WTC11 (cell line): Measurements from ENCODE around the gene XRCC4. TPM values are rescaled to one million over a fixed set of nuclear protein-coding genes. Genes with fewer than 3 reads are reported as not detected.

Experiments
- CREB1 ChIP-seq: sonication (generic); formaldehyde crosslinking; IDR thresholded peaks from 2 replicates; pipeline ENCODE4 v1.8.0; 2023; ENCODE audit warnings: mild to moderate bottlenecking, missing genetic modification reagents
- ESRRA ChIP-seq: sonication (generic); formaldehyde crosslinking; IDR thresholded peaks from 2 replicates; pipeline ENCODE4 v1.8.1; 2022; ENCODE audit warnings: mild to moderate bottlenecking, missing genetic modification reagents, borderline replicate concordance
- NFE2L1 ChIP-seq: sonication (generic); formaldehyde crosslinking; IDR thresholded peaks from 2 replicates; pipeline ENCODE4 v1.8.1; 2023; ENCODE audit warnings: missing genetic modification reagents
- OVOL2 ChIP-seq: fragments of 250-450 bp; sonication (Bioruptor Pico); IDR thresholded peaks from 2 replicates; pipeline ENCODE4 v1.9.0; 2021; ENCODE audit warnings: mild to moderate bottlenecking, borderline replicate concordance
- STAT6 ChIP-seq: sonication (generic); formaldehyde crosslinking; conservative IDR thresholded peaks from 2 replicates; pipeline ENCODE4 v1.8.1; 2023; ENCODE audit warnings: mild to moderate bottlenecking, low read depth, missing genetic modification reagents, moderate library complexity
- TP53 ChIP-seq: sonication (generic); formaldehyde crosslinking; IDR thresholded peaks from 2 replicates; pipeline ENCODE4 v1.8.1; 2023; ENCODE audit warnings: mild to moderate bottlenecking, missing genetic modification reagents
- ZBTB21 ChIP-seq: sonication (generic); formaldehyde crosslinking; IDR thresholded peaks from 2 replicates; pipeline ENCODE4 v1.8.1; 2023; ENCODE audit warnings: mild to moderate bottlenecking, missing genetic modification reagents, borderline replicate concordance
- ZMAT4 ChIP-seq: fragments of 250-450 bp; sonication (Bioruptor Pico); IDR thresholded peaks from 2 replicates; pipeline ENCODE4 v1.9.0; 2021; ENCODE audit warnings: mild to moderate bottlenecking
- ZNF121 ChIP-seq: sonication (generic); formaldehyde crosslinking; IDR thresholded peaks from 2 replicates; pipeline ENCODE4 v1.8.0; 2023; ENCODE audit warnings: missing genetic modification reagents
- ZNF317 ChIP-seq: sonication (generic); formaldehyde crosslinking; IDR thresholded peaks from 2 replicates; pipeline ENCODE4 v1.8.1; 2023; ENCODE audit warnings: low read depth, mild to moderate bottlenecking, moderate library complexity, missing genetic modification reagents, borderline replicate concordance
- ZNF416 ChIP-seq: fragments of 250-450 bp; sonication (Bioruptor Pico); IDR thresholded peaks from 2 replicates; pipeline ENCODE4 v1.9.0; 2021; ENCODE audit warnings: mild to moderate bottlenecking, inconsistent platforms
- ZNF671 ChIP-seq: fragments of 250-450 bp; sonication (Bioruptor Pico); IDR thresholded peaks from 2 replicates; pipeline ENCODE4 v1.8.0; 2021; ENCODE audit warnings: mild to moderate bottlenecking
- total RNA-seq: library from RNA; stranded (reverse); gene quantifications from 3 replicates; pipeline ENCODE4 v1.2.3, GENCODE V29; 2021
- TF ChIP-seq, protein P1 (sequence below): fragments of 250-450 bp; sonication (Bioruptor Pico); IDR thresholded peaks from 2 replicates; pipeline ENCODE4 v2.1.2; 2022; ENCODE audit warnings: mild to moderate bottlenecking, moderate library complexity
- TF ChIP-seq, protein P2 (sequence below): sonication (generic); formaldehyde crosslinking; IDR thresholded peaks from 2 replicates; pipeline ENCODE4 v1.8.1; 2022; ENCODE audit warnings: mild to moderate bottlenecking, moderate library complexity, missing genetic modification reagents
- TF ChIP-seq, protein P3 (sequence below): sonication (generic); formaldehyde crosslinking; IDR thresholded peaks from 2 replicates; pipeline ENCODE4 v1.8.1; 2023; ENCODE audit warnings: mild to moderate bottlenecking, missing genetic modification reagents
- TF ChIP-seq, protein P4 (sequence below): sonication (generic); formaldehyde crosslinking; IDR thresholded peaks from 2 replicates; pipeline ENCODE4 v1.8.0; 2022; ENCODE audit warnings: missing genetic modification reagents

Gene XRCC4
- total RNA-seq, 1 experiment from 2014 or later: 13.5 TPM

GRCh38 chr5:83076742-83077661, at the start of gene XRCC4, which contains the start of gene TMEM167A (continued):
- TF ChIP-seq ZBTB21 (CRISPR knock-in tag) (no peak), ZNF416 (CRISPR knock-in tag) (no peak), STAT6 (no peak), ZNF121 (no peak), ESRRA (no peak), ZNF317 (CRISPR knock-in tag) (no peak), ZNF671 (CRISPR knock-in tag) (no peak), TP53 (CRISPR knock-in tag) (no peak), ZMAT4 (no peak), CREB1 (CRISPR knock-in tag) (no peak), NFE2L1 (CRISPR knock-in tag) (0 out of 2 replicates have a peak, but pooled peaks have one; percentile 16), OVOL2 (CRISPR knock-in tag) (no peak)
- TF ChIP-seq, protein P1, sequence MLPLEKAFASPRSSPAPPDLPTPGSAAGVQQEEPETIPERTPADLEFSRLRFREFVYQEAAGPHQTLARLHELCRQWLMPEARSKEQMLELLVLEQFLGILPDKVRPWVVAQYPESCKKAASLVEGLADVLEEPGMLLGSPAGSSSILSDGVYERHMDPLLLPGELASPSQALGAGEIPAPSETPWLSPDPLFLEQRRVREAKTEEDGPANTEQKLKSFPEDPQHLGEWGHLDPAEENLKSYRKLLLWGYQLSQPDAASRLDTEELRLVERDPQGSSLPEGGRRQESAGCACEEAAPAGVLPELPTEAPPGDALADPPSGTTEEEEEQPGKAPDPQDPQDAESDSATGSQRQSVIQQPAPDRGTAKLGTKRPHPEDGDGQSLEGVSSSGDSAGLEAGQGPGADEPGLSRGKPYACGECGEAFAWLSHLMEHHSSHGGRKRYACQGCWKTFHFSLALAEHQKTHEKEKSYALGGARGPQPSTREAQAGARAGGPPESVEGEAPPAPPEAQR (CRISPR knock-in tag): no peak
- TF ChIP-seq, protein P2, sequence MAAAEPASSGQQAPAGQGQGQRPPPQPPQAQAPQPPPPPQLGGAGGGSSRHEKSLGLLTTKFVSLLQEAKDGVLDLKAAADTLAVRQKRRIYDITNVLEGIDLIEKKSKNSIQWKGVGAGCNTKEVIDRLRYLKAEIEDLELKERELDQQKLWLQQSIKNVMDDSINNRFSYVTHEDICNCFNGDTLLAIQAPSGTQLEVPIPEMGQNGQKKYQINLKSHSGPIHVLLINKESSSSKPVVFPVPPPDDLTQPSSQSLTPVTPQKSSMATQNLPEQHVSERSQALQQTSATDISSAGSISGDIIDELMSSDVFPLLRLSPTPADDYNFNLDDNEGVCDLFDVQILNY (CRISPR knock-in tag): no peak
- TF ChIP-seq, protein P3, sequence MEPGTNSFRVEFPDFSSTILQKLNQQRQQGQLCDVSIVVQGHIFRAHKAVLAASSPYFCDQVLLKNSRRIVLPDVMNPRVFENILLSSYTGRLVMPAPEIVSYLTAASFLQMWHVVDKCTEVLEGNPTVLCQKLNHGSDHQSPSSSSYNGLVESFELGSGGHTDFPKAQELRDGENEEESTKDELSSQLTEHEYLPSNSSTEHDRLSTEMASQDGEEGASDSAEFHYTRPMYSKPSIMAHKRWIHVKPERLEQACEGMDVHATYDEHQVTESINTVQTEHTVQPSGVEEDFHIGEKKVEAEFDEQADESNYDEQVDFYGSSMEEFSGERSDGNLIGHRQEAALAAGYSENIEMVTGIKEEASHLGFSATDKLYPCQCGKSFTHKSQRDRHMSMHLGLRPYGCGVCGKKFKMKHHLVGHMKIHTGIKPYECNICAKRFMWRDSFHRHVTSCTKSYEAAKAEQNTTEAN (CRISPR knock-in tag): no peak
- TF ChIP-seq, protein P4, sequence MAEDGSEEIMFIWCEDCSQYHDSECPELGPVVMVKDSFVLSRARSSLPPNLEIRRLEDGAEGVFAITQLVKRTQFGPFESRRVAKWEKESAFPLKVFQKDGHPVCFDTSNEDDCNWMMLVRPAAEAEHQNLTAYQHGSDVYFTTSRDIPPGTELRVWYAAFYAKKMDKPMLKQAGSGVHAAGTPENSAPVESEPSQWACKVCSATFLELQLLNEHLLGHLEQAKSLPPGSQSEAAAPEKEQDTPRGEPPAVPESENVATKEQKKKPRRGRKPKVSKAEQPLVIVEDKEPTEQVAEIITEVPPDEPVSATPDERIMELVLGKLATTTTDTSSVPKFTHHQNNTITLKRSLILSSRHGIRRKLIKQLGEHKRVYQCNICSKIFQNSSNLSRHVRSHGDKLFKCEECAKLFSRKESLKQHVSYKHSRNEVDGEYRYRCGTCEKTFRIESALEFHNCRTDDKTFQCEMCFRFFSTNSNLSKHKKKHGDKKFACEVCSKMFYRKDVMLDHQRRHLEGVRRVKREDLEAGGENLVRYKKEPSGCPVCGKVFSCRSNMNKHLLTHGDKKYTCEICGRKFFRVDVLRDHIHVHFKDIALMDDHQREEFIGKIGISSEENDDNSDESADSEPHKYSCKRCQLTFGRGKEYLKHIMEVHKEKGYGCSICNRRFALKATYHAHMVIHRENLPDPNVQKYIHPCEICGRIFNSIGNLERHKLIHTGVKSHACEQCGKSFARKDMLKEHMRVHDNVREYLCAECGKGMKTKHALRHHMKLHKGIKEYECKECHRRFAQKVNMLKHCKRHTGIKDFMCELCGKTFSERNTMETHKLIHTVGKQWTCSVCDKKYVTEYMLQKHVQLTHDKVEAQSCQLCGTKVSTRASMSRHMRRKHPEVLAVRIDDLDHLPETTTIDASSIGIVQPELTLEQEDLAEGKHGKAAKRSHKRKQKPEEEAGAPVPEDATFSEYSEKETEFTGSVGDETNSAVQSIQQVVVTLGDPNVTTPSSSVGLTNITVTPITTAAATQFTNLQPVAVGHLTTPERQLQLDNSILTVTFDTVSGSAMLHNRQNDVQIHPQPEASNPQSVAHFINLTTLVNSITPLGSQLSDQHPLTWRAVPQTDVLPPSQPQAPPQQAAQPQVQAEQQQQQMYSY (CRISPR knock-in tag): no peak
